Upper lobe of left lung (tissue), 4 donors: Measurements from ENCODE around the gene ACP5.

Source experiments
- CTCF ChIP-seq, 6 experiments: fragments of 450-650 bp in 4 of 6; fragments of 200-600 bp in 2 of 6; sonication (generic) in 2 of 6; IDR thresholded peaks; one replicate each; pipeline ENCODE4 v1.5.1; 2016 to 2019; ENCODE audit warnings: antibody characterized with exemption in 6 of 6
- EP300 ChIP-seq, 4 donors: sonication (generic); formaldehyde crosslinking; IDR thresholded peaks; one replicate each; pipeline ENCODE4 v1.5.1; 2017; ENCODE audit warnings: antibody characterized with exemption in 4 of 4, control low read depth in 2 of 4
- POLR2A ChIP-seq, 4 donors: fragments of 450-650 bp; IDR thresholded peaks; one replicate each; pipeline ENCODE4 v1.5.1; 2016 to 2017; ENCODE audit warnings: antibody characterized with exemption in 4 of 4, mild to moderate bottlenecking in 2 of 4
- POLR2AphosphoS5 ChIP-seq, 2 donors: sonication (generic); formaldehyde crosslinking; IDR thresholded peaks; one replicate each; pipeline ENCODE4 v1.5.1; 2017; ENCODE audit warnings: antibody characterized with exemption in 2 of 2

- no peak for TF ChIP-seq CTCF (IDR thresholded peaks at IDR 0.05)
- no peak for TF ChIP-seq POLR2A (IDR thresholded peaks at IDR 0.05)
- TF ChIP-seq EP300 (IDR thresholded peaks at IDR 0.05) = no peak
- no peak for TF ChIP-seq POLR2AphosphoS5 (IDR thresholded peaks at IDR 0.05)
Measured at GRCh38 chr19:11554160-11554559, 23.3 kb downstream of the ACP5 start.
